ENCODE results near the gene MYO1G.

GRCh38 chr7:44944821-44945220 lies 34.0 kb downstream of the MYO1G start:
- TF ChIP-seq CTCF (conservative IDR thresholded peaks at IDR 0.05; ENCODE audit: low read length) (no peak), EZH2phosphoT487 (IDR thresholded peaks at IDR 0.05; ENCODE audit: borderline replicate concordance) (no peak)

All from Loucy (cell line).